ENCODE measurements around the gene ASS1. TPM values are rescaled to one million over a fixed set of nuclear protein-coding genes. Genes with fewer than 3 reads are reported as not detected.

Gene ASS1
- total RNA-seq, 4 donors from 2014 or later: 106 to 761 (median 547) TPM

DNA sequence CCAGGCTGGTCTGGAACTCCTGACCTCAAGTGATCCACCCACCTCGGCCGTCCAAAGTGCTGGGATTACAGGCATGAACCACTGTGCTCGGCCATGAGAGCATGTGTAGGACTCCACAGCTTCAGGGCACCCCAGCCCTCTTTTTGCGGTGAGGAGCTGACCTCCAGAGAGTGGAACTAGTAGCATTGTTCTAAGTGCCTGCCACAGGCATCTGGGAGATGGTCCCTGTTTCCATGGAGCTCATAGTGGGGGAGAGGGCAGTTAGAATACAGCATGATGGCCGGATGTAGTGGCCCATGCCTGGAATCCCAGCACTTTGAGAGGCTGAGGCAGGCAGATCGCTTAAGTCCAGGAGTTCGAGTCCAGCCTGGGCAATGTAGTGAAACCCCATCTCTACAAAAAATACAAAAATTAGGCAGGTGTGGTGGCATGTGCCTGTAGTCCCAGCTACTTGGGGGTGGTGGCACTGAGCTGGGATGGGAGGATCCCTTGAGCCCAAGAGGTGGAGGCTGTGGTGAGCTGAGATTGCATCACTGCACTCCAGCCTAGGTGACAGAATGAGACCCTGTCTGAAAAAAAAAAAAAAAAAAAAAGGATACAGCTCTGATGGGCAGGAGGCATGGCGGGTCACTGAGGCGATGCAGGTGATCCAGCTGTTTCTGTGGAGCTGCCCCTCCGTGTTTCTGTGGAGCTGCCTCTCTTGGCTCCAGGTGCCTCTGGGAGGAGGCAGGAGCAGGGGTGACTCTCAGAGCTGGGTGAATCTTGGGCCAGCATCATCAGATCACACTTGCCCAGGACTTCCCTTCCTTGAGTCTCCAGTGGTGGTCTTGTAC is 4.2 kb downstream of the ASS1 start:
- Histone ChIP-seq H3K27me3 (no peaks in the 10 kb centered on the region), H3K36me3 (no peaks in the 10 kb centered on the region), H3K9me3 (no peaks in the 10 kb centered on the region), H3K4me1 (peaks cover 7 to 86% (median 10%) of the 10 kb centered on the region in 4 donors), H3K4me3 (no peak overlapping the region), H3K27ac (no peak overlapping the region)
- no peak for DNase-seq
- TF ChIP-seq POLR2A (IDR thresholded peaks at IDR 0.05) (no peak), CTCF (IDR thresholded peaks at IDR 0.05) (no peak)

GRCh38 chr9:130450344-130451003 is 5.7 kb downstream of the ASS1 start:
- H3K27ac ChIP-seq: peak overlapping the region in 3 of 4 donors; percentile 52 to 88 (median 87)
- H3K4me3 ChIP-seq: peak overlapping the region in 2 of 4 donors; percentile 5 to 30
- H3K27me3 ChIP-seq: no peaks in the 10 kb centered on the region
- H3K9me3 ChIP-seq: no peaks in the 10 kb centered on the region
- TF ChIP-seq CTCF (IDR thresholded peaks at IDR 0.05): peak in 1 of 6 experiments; percentile 3
- peak; percentile 72 to 74 for TF ChIP-seq POLR2A (IDR thresholded peaks at IDR 0.05)
- H3K4me1 ChIP-seq: peaks cover 0 to 75% (median 10%) of the 10 kb centered on the region in 4 donors
- peak in 2 of 3 donors; percentile 88 to 90 for DNase-seq
- H3K36me3 ChIP-seq: no peaks in the 10 kb centered on the region

GRCh38 chr9:130451004-130451390 is 6.2 kb downstream of the ASS1 start:
- DNase-seq: no peak
- Histone ChIP-seq H3K27ac (peak overlapping the region in 3 of 4 donors; percentile 52 to 88 (median 87)), H3K4me1 (peaks cover 0 to 70% (median 10%) of the 10 kb centered on the region in 4 donors), H3K9me3 (no peaks in the 10 kb centered on the region), H3K27me3 (no peaks in the 10 kb centered on the region), H3K4me3 (peak overlapping the region in 2 of 4 donors; percentile 5 to 30), H3K36me3 (no peaks in the 10 kb centered on the region)
- TF ChIP-seq CTCF (IDR thresholded peaks at IDR 0.05) (no peak), POLR2A (IDR thresholded peaks at IDR 0.05) (no peak)

GRCh38 chr9:130451509-130452388 is 7.0 kb downstream of the ASS1 start:
- H3K4me3 ChIP-seq: peak overlapping the region in 2 of 4 donors; percentile 5 to 30
- DNase-seq: peak; percentile 28 to 91 (median 90)
- peaks cover 0 to 62% (median 10%) of the 10 kb centered on the region in 4 donors for H3K4me1 ChIP-seq
- TF ChIP-seq POLR2A (IDR thresholded peaks at IDR 0.05) (peak in 1 of 2 donors; percentile 46), CTCF (IDR thresholded peaks at IDR 0.05) (peak in 4 of 6 experiments; percentile 26 to 59 (median 48))
- H3K27me3 ChIP-seq: no peaks in the 10 kb centered on the region
- no peaks in the 10 kb centered on the region for H3K9me3 ChIP-seq
- no peaks in the 10 kb centered on the region for H3K36me3 ChIP-seq
- peak overlapping the region in 3 of 4 donors; percentile 52 to 88 (median 87) for H3K27ac ChIP-seq

DNA sequence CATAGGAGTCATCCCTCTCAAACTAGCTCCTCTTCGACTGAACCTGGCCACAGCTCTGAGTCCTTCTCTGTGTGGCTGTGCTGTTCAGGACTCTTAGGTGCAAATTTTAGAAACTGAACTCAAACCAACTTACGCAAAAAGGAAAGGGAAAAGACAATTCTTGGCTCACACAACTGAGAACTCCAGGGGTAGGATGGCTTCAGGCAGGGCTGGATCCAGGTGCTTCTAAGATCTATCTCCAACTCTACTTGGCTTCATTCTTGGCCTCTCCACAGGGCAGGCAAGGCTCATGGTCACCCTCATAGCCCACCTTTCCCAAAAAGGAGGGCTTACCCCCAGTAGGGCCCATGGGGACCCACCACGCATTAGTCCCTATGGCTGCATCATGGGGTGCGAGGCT is 8.1 kb downstream of the ASS1 start:
- Histone ChIP-seq H3K36me3 (no peaks in the 10 kb centered on the region), H3K27me3 (no peaks in the 10 kb centered on the region), H3K4me1 (peaks cover 0 to 52% (median 10%) of the 10 kb centered on the region in 4 donors), H3K27ac (peak overlapping the region in 2 of 4 donors; percentile 87 to 88), H3K9me3 (no peaks in the 10 kb centered on the region), H3K4me3 (no peak overlapping the region)
- TF ChIP-seq CTCF (IDR thresholded peaks at IDR 0.05): no peak
- TF ChIP-seq POLR2A (IDR thresholded peaks at IDR 0.05): no peak
- DNase-seq: no peak

All from Peyer's patch (tissue), 4 donors.